NCI-H2029 treated with DMSO at 0.1 percent for 48 hours (cell line): ENCODE results near the gene CEACAM1.
"Not testable (repeated sequence)": the region's sequence is repeated elsewhere in the genome, so short reads cannot be mapped to it uniquely, and the experiment has no call there.

Experiments
- DNase-seq: peaks from one replicate; lab custom pipeline; 2025; lab: John Stamatoyannopoulos, UW

The CEACAM1 gene

GRCh38 chr19:42548552-42548951 lies 20.3 kb upstream of the CEACAM1 start:
- no peak for DNase-seq

GRCh38 chr19:42547929-42548328 lies 19.6 kb upstream of the CEACAM1 start:
- no peak for DNase-seq

- DNase-seq = no peak
These were observed 18.7 kb upstream of the CEACAM1 start for GRCh38 chr19:42546831-42547500.

DNA sequence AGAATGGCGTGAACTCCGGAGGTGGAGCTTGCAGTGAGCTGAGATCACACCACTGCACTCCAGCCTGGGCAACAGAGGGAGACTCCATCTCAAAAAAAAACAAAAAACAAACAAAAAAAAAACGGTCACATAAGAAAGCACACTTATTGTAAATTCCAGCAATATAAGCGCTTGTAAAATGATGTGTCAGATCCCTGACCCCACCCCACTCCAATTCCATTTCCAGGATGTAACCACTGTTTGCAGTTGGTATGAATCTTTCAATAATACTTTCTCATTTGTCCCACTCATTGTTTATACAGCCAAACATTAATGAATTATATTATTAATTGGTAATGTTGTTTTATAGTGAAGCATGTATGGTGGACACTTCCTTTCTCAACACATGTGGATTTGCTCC lies 15.9 kb upstream of the CEACAM1 start:
- DNase-seq = no peak

DNA sequence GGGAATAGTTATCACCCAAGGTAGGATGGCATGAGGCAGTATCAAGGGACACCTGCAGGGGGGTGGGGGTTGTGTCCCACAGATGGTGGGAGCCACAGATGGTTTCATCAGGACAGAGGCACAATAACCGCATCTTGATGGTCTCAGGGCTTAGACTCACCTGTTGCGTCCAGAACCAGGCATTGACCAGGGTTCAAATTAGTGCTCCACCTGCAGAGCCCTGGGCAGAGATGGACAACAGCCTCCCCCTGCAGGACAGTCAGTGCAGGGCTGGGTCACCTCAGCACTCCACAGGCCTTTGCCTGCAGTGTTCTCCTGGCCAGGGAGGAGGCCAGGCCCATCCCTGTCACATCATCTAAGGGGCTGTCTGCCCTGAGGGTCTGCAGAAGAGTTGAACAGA lies 14.5 kb upstream of the CEACAM1 start:
- no peak for DNase-seq

- DNase-seq = peak; percentile 58
These were observed 11.8 kb upstream of the CEACAM1 start for GRCh38 chr19:42540071-42540553.

DNA sequence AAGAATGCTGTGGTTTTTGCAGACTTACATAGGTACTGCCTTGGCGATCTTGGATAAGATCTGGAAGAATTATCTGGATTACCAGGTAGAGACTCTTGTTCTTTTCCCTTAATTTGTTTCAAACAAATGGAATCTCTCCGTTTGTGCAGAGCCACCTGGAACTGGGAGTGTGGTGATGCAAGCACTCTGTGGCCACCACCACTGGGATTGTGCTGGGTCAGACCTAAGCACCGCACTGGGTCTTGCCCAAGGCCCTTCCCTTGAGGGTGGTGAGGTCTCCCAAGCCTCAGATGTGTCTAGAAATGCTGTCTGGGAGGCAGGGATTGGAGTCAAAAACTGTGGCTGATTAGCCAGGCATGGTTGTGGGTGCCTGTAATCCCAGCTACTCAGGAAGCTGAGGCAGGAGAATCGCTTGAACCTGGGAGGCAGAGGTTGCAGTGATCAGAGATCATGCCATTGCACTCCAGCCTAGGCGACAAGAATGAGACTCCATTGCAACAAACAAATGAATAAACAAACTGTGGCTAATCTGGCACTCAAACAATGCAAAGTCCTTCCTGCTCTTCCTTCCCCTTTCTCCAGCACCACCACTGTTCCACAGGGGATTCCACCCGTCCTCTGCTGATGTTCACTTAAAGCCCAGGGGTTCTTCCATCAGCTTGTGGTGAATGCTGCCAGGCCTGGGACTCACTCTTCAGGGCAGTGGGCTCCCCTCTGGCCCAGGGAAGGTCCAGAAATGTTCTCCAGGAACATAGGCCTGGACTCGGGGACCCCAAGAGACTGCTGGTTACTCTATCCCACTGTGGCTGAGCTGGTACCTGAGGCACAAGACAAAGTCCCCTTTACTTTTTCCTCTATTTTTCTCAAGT lies 10.8 kb upstream of the CEACAM1 start:
- no peak for DNase-seq

GRCh38 chr19:42535276-42535675 lies 7.0 kb upstream of the CEACAM1 start:
- DNase-seq = not testable (repeated sequence)

DNA sequence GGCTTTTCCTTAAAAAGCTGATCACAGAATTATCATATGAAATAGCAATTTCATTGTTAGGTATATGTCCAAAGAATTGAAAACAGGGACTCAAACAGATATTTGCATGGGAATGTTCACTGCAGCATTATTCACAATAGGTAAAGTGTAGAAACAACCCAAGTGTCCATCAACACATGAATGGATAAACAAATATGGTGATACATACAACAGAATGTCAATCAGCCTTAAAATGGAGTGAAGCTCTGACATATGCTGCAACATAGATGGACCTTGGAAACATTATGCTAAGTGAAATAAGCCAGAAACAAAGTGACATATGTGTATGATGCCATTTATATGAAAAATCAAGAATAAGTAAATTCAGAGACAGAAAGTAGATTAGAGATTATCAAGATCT lies 6.1 kb upstream of the CEACAM1 start:
- no peak for DNase-seq

- no peak for DNase-seq
These were observed 4.6 kb upstream of the CEACAM1 start for GRCh38 chr19:42532891-42533290.

- no peak for DNase-seq
These were observed 3.0 kb upstream of the CEACAM1 start for GRCh38 chr19:42531313-42531712.

- DNase-seq = peak; percentile 2
These were observed 1.0 kb upstream of the CEACAM1 start for GRCh38 chr19:42529248-42529764.

DNA sequence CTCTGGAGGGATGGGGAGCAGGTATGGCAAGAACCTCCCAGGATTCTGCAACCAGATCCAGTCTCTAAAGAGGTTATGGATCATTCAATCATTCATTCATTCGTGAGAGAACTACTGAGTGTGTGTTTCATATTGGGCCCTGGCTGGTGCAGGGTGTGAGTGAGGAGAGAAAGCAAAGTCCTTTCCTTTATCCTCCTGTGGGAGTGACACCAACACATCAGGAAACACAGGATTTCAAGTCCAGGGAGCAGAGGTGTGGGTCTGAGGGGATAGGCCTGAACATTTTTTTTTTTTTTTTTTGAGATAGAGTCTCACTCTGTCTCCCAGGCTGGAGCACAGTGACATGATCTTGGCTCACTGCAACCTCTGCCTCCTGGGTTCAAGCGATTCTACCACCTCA lies 3.3 kb downstream of the CEACAM1 start:
- no peak for DNase-seq

GRCh38 chr19:42524250-42524649 lies 4.0 kb downstream of the CEACAM1 start:
- no peak for DNase-seq

DNA sequence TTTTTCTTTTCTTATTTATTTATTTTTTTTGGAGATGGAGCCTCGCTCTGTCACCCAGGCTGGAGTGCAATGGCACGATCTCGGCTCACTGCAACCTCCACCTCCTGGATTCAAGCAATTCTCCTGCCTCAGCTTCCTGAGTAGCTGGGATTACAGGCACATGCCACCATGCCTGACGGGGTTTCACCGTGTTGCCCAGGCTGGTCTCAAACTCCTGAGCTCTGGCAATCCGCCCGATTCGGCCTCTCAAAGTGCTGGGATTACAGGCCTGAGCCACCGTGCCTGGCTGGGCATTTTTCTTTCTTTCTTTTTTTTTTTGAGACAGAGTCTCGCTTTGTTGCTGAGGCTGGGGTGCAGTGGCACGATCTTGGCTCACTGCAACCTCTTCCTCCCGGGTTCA lies 6.0 kb downstream of the CEACAM1 start:
- DNase-seq = not testable (repeated sequence)

- no peak for DNase-seq
These were observed 6.8 kb downstream of the CEACAM1 start for GRCh38 chr19:42521346-42522030.

DNA sequence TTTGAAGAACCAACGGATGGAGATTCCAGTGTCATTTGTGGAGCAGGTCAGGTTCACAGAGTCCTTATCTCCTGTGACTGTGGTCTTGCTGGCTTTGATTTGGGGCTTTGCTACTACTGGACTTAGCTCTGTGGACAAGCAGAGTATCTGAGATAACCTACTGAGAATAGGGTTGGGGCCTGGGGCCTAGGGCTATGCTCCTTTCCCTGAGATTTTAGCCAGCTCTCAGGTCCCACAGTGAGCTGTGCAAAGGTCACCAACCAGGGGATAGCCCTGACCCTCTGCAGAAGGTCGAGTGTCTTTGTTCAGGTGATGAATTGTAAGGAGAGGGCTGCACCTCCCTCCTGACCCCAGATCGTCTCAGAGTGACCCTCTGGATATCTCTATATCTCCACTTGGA lies 9.2 kb downstream of the CEACAM1 start:
- no peak for DNase-seq

GRCh38 chr19:42516771-42517170 lies 11.5 kb downstream of the CEACAM1 start:
- no peak for DNase-seq

- DNase-seq = no peak
These were observed 12.9 kb downstream of the CEACAM1 start for GRCh38 chr19:42515241-42515832.

DNA sequence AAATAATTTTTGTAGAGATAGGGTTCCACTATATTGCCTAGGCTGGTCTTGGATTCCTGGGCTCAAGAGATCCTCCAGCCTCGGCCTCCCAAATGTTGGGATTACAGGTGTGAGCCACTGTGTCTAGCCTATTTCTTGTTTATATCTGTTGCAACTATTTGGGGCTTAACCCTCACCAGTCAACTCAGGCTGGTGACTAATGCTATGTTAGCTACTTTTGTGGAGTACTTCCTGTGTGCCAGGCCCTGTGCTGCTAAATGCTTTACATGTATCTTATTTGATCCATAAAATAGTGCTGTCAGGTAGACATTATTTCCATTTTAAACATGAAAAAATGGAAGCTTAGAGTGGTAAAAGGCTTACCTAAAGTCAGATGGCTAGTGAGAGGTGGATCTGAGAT lies 13.8 kb downstream of the CEACAM1 start:
- DNase-seq = no peak

GRCh38 chr19:42512743-42513304 lies 15.5 kb downstream of the CEACAM1 start:
- DNase-seq = no peak

- DNase-seq = no peak
These were observed 16.1 kb downstream of the CEACAM1 start for GRCh38 chr19:42512130-42512636.
